Ecto neural progenitor cell (in vitro differentiated cells): Measurements from ENCODE around the gene TRAF3IP3.
A peak's percentile ranks its signal among the peaks of the same experiment; 100 is the strongest.

Experiments
- DNase-seq: peaks from one replicate; pipeline ENCODE4 v3.0.0-alpha.2; 2018; ENCODE audit warnings: low spot score

The TRAF3IP3 gene

DNA sequence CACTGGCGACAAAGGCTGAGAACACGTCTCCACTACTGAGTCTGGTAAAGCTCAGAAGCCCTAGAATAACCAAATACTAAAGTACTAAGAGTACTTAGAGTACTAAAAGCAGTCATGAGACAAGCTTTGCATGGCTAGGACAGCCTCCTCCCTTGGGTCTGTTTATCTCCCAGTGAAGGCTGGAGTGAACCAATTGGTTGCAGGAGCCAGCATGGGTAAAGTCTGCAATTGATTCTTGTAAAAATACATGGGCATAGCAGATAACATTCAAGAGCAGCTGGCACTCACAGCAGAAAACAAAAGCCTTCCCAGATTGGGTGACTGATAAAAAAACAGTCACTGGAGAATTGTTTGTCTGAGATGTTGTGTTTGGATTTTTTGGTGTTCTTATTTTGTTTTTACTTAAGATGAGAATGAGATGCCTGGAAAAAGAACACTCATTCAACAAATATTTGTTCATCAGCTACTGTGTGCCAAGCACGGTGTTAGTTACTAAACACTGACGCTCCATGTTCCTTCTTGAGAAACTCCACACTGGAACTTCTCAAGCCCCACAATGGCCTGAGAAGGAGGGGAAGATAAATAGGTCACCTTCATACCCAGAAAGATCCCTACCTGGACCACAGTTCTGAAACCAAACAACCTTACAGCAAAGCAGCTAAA is 46.4 kb downstream of the TRAF3IP3 start:
- DNase-seq: no peak

DNA sequence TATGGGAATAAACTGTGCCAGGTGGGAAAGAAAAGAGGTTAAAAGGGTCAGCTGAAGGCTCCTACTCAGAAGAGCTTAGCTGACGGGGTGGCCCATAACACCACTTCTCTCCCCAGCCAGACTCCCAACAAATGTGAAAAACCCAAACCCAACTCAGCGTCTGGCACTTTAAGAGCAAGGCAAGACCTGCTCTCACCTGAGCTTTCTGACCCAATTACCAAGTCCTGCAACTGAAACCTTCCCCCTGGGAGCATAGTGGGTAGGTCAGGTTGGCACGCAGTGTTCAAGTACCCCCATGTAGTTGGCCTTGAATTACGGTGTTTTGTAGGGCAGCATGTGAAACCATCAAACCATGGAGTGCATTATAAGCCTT is 46.9 kb downstream of the TRAF3IP3 start:
- no peak for DNase-seq

DNA sequence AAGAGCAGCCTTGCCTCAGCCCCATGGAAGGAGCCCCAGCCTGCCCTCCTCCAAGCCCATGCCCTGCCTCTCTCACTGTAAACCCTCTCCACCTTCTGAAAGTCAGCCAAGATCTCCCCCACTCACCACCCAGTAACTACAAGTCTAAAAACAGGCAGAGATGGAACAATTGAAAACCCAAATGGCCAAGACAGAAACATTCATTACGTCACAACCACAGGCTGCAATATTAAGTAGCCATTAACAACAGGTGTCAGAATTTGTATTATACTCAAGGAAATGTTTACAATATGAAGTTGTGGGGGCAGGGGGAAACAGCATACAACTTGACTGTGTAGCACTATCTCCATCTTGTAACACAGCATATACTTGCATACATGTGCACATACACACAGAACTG is 47.7 kb downstream of the TRAF3IP3 start:
- no peak for DNase-seq

DNA sequence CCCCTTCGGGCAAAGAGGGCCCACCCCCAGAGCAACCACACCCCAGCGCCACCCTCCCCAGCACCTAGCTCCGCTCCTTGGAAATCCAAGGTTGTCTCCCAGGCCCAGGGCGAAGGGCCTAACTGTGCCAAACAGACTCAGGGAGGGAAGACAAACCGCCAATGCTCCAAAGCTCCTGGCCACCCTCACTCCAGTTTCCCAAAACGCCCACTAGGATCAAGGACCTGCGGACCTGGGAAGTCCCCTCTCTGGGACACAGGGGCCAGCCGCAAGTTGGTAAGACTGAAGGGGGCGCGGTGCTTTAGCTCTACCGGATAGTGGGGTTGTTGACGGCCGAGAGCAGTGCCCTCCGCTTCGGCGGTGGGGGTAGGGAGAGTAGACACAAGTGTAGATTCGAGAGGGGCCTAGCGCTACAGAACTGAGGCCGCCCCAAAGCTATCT is 49.5 kb downstream of the TRAF3IP3 start:
- peak; percentile 52 for DNase-seq

DNA sequence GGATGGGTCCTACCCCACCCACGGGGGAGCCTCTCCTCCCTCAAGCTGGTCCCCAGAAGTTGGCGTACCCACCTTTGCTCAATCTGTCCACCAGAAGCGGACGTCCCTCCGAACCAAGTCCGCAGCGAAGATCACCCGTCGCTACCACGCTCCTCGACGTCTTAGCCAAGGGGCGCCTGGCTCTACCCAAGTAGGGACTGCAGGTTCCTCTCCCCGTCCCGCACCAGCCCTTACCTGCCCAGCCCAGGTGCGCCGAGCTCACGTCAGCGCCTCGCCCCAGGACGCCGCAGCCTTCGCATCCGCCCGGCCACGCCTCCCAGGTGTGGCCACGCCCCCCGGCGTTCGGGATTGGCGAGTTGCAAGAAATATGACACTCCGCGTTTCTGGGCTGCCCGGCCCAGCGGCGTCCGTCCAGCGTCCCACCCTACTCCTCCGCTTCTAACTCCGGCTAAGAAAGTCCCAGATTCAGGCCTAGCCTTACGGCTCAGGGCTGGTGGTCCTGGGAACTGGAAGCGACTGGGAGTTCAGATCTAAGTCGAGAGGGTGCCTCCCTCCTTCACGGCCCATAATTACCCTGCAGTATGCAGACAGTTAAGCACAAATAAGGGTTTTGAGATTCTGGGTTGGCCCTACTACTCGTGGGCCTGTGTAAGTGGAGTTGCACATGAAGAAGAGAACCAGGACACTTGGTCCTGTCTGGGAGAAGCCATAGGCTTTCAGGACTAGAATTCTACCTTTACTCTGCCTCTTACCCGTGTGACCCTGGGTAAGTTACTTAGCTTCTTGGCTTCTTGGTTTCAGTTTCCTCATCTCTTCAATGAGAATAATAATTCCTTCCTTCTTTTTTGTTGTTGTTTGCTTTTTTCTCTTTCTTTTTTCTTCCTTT is 50.3 kb downstream of the TRAF3IP3 start, which contains the start of gene IRF6:
TSS of gene IRF6 (minus strand) at position 268 of the 886 bp plus-strand sequence. CDS start 4,729 bp downstream, outside the sequence.
- DNase-seq: peak; percentile 94

DNA sequence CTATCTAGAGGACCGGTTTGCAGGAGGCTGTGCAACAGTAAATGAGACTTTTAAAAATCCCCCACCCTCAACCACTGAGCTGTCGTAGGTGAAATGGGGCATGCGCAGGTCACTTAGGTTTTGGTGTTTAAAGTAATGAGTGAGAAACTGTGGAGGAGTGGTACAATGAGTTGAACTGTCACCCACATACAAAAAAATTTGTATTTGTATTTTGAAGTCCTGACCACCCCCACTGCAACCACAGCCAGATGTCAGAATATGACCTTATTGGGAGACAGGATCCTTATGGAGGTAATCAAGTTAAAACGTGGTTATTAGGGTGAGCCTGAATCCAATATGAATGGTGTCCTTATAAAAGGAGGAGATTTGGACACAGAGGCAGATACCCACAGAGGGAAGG is 51.7 kb downstream of the TRAF3IP3 start:
- DNase-seq: no peak

DNA sequence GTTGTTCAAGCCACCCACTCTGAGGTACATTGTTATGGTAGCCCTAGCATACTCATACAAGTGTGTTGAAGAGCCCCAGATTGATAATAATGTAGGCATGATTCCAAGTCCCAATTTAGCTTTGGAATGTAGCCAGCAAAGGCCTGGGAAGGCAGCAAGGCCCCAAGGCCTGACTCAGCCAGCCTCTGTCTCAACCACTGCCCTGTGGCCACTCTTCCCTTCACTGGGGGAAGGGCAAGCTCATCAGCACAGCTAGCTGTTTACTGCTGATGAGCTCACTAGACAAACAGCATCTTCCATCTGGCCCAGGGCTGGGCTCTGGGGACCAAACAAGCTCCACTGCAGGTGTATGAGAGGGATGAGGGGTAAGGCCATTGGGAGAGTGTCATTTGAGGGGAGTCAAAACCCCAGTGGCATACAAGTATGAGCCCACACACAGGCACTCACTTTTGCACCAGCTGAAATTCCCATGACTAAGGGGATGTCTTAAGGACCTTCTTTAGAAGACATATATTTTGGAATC is 52.3 kb downstream of the TRAF3IP3 start:
- DNase-seq: no peak

DNA sequence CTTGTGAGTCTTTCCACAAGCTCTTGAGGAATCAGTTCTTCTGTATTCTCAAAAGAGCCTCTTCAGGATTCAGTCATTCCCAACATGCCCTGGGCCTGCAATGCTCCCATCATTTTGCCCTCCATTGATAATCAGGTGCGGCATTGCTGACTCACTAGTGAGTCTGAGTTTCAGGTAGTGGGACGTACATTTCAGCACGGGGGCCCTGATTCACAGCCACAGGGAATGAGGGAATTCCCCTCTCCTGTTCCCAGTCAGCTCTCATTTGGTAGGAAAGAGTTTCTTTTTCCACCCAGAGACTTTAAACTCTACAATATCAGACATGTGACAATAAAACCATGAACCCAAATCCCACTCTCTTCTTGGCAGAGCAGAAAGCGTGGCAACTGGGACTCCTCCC is 53.8 kb downstream of the TRAF3IP3 start:
- DNase-seq: no peak

DNA sequence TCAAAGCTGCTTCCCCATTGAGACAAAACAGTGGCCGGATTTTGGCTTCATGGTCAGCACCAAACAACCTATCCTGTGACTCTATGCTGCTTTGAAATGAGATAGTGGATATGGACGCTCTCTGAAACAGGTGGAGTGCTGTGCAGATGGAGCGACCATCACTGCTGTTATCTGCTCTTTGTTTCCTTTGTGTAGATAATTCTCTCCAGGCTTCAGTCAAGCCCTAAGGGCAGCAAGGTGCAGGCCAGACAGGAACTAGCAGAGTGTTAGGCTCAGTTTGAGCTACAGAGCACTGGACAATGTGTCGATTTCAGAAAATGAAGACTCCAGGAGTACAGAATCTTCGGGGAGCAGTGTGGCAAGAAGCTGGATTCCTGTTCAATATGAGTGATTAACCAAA is 54.9 kb downstream of the TRAF3IP3 start:
- DNase-seq: no peak

DNA sequence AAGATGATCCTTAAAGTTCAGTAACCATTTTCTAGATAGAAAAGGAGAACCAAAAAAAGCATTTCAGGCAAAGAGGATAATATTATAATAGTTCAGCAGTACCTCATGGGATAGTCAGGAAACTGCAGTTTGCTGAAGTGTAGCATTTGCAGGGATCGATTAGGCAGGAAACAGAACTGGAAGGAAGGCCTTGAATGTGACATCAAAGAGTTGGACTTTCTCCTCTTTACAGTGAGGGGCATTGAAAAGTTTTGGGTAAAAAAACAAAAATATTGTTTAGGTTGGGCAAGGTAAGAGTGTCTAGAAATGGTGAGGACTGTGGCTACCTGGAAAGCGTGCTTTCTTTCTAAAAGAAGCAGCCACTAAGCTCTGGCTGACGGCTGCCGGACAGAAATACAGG is 58.0 kb downstream of the TRAF3IP3 start:
- no peak for DNase-seq

DNA sequence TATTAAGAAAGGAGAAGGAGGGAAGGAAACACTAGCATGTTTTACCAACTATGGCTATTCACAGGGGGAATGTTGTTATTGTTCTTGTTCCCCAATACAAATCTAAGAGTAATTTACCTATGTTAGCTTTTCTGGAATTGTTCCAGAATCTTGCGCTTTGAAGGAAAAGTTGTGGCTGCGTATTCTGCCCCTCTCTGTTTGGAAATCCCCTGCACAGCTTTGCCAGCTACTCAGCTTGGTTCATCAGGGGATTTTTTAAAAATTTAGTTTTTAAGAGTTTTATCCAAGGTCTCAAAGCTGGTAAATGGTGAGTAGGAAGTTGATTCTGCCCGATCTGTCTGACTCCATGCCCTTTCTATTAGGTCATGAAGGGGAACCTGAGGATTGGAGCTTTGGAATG is 59.6 kb downstream of the TRAF3IP3 start:
- DNase-seq: no peak

DNA sequence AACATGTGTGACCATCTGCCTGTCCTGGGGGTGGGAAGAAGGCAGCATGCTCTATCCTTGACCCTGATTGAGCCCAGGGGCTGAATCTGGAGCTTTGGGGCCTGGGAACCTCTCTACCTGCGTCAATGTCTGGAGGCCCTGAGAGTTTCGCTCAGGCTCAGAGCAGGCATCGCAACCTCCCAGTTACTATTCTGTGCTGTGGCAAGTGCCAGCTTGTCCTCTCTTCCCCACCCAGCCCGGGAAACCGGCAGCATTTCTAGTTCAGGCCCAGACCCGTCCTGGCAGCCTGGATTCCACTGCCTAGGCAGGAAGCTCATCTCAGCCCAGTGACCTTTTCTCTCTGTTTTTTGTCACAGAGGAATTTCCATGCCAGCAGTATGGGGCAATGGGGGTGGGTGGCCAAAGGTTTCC is 60.1 kb downstream of the TRAF3IP3 start:
- DNase-seq: no peak

DNA sequence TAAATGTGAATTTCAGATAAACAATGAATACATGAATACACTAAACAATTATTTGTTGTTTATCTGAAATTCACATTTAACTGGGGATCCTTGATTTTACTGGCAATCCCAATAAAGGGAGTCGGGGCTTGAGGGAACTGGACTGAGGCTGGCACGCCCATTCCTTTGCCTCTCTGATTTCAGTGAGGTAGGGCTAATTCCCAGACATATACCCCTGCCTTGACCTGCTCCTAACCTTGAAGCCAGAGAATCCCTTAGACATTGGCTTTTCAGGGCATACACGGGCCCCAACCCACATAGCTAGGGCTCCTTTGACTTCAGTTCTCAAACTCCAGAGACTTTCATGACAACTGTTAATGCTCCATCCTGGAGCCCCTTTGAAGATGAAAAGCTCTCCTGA is 61.1 kb downstream of the TRAF3IP3 start:
- no peak for DNase-seq

DNA sequence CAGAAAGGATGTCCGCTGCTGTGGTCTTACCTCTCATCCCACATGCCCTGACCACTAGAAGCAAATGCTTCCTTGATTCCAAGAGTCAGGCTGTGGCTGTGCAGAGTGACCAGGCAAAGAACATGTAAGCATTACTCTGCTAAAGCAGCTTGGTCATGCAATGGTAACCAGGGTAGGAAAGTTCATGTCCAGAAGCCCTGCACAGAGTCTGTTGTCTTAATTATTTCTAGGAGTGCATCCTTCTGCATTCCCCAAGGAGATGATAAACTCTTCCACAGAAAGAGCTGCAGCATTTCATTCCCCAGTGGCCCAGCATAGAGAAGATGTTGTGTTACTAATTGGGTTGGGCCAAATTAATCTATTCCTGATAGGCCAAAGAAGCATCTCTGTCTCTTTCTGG is 61.8 kb downstream of the TRAF3IP3 start:
- DNase-seq: no peak

DNA sequence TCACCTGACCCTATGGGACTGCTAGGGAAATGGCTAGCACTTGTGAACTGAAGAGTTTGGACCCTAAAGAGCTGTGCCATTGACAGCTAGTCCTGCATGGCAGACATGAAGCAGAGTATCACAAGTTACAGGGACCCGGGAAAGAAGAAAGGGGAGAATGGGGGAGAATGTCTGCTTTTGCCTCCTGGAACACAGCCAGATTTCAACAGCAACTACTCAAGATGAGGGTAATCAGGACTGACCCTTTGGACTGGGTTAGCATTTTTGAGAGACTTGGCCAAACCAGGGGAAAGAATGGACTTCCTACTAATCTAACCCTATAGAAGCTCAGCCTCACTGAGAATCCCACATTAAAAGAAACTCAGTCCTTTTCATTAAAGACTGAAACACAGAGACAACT is 63.2 kb downstream of the TRAF3IP3 start:
- DNase-seq: no peak

DNA sequence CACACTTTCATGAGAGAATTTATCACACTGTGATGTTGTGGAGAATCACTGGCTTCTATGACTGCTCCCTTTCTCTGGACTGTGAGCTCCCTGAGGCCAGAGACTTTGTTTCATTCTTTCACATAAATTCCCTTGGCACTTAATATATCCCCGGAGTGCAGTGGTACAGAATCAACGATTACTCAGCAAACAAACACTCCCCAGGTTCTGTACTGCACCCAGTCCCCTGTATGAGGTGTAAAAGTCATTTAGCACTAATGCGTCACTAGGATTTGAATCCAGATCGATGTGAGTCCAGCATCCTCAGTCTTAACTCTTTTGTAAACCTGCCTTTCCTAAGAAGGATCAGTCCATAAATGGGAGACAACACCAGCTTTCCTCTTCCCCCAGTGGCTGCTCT is 65.1 kb downstream of the TRAF3IP3 start:
- no peak for DNase-seq

DNA sequence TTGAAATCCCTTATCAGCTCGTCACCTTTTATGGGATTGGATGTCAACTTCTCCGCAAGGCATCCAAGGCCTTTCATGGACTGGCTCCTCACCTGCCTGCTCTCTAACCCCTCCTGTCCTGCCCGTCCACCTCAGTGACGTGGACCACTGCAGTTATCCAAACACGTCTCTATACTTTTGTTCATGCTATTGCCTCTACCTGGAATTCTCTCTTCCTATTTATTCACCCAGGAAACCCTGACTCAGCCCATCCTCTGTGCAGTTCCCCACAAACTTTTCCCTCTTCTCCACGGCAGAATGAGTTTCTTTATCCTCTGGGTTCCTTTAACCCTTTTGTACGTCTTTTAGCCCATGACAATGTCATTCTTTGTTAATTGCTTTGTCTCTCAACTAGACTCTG is 66.9 kb downstream of the TRAF3IP3 start:
- DNase-seq: no peak

DNA sequence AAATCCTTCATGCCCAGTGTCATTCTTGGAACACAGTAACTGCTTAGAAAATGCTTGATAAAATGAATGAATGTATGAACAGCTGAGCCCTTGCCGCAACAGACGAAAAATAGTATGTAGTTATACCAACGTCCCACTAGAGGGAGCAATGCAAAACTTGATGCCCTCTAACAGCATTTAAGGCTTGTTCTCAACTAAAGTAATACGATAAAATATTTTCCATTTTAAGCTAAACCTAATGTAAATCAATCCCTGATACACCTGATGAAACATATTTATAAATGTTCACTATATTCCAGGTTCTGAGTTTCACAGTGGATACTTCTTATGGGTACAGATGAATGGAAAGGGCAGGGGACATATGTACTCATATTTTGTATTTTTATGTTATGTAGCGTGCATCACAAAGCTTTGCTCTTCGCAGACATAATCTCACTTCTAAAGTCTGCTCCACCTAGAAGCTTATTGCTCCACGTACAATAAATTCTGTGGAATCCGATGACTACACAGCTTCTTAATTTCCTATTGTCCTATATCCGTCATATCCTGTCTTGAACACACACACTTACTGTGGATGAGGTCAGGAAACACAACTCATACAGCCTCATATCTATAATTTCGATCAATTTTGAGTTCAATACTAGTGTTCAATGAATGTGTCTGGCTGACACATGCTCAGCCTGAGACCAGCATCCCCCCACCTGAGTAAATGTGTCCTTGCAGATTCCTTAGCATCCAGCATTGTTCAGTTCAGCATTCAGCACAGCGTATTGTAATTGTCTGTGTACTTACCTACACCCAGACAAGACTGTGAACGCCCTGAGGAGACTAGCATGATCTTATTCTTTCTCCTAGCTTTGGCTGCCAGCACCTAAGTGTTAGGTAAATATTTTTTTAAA is 67.5 kb downstream of the TRAF3IP3 start:
- DNase-seq: no peak

DNA sequence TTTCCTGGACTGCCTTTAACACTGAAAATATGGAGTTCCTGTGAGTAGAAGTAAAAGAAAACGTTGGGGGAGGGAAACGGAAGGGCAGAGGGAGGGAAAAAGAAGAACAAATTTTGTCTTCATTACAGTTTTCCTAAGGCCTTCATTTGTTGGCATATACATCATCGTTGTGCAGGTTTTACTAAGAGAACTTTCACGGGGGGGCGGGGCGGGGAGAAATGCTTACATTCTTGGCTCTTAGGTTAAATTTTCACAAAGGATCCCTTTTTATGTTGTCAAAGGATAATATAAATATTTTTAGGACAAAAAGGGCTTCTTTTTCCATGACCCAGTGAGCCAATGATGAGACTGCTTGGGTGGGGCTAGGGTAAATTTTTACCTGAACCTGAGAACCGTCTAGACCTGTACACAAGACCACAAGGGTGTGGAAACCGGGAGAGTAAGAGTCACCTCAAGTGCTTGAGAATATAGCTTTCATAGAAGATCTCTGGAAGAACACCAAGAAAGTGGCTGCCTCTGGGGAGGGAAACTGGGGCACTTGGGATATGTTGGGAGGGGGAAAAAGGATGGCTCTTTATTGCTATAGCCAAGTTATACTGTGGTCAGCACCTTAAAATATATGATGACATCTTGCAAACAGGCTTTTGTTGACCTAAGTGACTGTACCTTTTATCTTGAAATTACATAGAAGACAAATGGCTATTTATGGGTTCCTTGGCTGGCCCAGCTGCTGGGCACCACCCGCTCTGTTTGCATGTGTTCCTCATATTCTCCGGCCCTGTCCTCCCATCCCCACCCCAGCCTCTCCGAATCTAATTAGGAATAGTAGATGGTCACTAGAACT is 70.0 kb downstream of the TRAF3IP3 start:
- DNase-seq: no peak

DNA sequence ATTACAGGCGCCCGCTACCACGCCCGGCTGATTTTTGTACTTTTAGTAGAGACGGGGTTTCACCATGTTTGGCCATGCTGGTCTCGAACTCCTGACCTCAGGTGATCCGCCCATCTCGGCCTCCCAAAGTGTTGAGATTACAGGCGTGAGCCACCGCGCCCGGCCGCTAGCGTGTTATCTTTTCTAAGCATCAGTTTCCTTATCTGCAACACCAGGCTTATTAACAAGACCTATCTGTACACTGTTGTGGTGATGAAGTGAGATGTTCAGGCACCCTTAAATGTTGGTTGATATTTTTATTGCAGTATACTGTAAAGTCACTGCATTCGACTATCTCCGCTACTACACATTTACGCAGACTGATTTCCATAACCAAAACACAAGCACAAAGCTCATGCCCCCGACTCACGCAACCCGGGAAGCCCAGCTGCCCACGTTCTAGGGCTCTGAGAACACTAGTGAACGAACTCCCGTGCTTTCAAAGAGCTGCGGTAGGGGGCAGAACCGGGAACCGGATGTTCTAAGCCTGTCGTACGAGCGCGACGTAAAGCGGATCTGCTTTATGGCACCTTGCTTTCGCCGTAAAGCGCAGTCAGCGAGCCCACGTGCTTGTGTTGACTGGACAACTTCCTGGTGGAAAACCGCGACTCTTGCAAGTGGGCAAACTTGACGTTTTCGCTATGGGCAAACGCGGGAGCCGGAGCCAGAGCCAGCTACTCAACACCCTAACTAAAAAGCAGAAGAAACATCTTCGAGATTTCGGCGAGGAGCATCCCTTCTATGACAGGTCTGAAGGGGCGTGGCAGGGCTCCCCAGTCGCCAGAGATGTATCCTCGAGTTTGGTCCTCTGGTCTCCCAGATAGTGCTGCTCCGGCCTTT is 71.8 kb downstream of the TRAF3IP3 start, which contains the start of gene UTP25:
TSS of gene UTP25 (plus strand) at position 589 of the 879 bp plus-strand sequence. CDS start at position 681, 92 bp downstream.
- DNase-seq: peak; percentile 91
